HT1080 (cell line): ENCODE data around the gene ARAP2. TPM values are rescaled to one million over a fixed set of nuclear protein-coding genes. Genes with fewer than 3 reads are reported as not detected.
A peak's percentile ranks its signal among the peaks of the same experiment; 100 is the strongest.

Experiments
- DNase-seq: peaks from one replicate; pipeline ENCODE4 v3.0.0-alpha.2; 2015; ENCODE audit warnings: low read depth
- total RNA-seq: library from RNA; depleted of rRNA; stranded (reverse); fragments of >200 nt; shearing (Covaris generic); gene quantifications from 2 replicates; pipeline ENCODE4 v1.2.3, GENCODE V29; 2014

The ARAP2 gene
- total RNA-seq, 1 experiment from 2014 or later, result 2.2 TPM

DNA sequence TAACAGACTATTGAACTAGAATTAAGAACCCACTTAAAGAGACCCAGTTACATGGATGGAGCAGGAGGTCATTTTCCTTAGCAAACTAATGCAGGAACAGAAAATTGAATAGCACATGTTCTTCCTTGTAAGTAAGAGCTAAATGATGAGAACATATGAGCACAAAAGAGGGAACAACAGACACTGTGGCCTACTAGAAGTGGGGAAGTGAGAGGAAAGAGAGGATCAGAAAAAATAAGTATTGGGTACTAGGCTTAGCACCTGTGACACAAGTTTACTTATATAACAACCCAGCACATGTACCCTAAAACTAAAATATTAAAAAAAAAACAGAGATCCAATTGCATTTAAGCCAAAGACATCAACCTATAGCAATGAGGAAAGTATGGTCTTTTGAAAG is 26.2 kb downstream of the ARAP2 start:
- no peak for DNase-seq

GRCh38 chr4:36215627-36216026 is 28.7 kb downstream of the ARAP2 start:
- DNase-seq, result no peak

DNA sequence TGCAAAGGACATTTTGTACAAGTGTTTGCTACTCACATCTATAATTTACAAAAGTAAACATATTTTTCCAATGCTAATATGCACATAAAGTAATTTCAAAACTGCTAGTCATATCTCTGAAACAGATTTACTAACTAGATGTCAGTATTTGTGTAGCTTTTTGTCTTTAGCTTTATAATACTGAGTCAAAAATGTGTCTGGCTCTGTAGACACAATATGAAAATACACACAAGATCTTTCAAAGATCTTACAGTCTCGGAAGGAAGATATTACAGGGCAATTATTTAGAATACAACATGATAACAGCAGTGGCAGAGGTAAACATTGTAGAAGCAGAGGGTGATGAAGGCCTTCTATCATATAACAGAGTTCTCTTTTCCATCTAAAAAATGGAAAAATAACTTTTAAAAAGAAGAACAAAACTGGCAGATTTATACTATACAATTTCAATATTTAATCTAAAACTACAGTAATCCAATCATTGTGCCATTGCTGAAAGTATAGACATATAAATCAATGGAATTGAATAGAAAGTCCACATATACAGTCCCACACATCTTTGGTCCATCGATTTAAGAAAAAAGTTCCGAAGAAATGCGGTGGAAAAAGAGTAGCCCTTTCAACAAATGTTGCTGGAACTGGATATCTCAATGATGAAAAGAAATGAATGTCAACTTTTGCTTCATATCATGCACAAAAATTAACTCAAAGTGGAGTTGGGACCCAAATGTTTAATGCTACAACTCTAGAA is 29.4 kb downstream of the ARAP2 start:
- no peak for DNase-seq

DNA sequence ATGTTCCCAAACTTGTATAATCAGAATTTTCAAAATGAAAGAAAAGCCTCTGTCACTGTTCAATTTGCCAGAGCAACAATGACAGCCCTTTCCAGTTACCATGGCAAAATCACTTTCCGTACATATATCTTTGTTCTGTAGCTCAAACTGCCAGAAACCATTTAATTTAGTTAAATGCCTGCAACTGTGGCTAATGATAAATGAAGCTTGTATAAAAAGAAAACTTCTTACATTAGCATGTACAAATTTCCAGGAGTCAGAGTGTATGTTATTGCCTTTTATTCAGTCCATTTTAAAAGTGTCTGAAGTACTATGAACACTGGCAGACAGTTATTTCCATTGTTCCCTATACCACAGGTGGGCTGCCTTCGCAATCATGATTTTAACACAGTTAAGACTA is 30.3 kb downstream of the ARAP2 start:
- DNase-seq, result no peak

GRCh38 chr4:36211084-36211483 is 33.2 kb downstream of the ARAP2 start:
- no peak for DNase-seq

DNA sequence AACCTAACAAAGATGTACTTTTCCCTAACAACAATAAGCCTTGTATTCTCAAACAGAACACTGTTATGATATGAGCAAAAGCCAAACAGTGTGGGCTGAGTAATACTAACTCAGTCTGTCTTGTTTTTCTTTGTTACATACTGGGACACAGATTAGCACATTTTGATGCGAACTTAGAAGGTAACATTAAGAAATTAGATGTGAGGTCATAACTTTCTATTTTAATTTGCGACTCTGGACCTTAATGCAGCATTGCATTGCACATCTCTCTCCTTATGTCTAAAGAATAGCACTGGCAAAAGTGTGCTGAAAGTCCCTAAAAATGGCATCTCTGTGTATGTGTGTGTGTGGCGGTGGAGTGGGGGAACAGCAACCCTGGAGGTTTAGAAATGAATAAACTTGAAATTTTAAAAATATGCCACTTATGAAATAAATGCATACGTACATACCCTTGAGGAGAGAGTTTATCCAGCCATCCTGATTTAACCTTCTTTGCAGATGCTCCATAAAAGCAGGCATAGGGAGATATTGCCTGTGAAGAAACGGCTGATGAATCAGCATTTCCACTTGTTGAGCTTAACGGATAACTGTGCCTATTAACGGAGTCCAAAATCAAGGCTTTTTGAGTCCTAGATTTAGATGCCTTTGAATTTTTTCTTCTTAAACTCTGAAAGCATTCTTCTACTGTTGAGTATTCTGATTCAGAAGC is 34.2 kb downstream of the ARAP2 start:
- DNase-seq, result no peak

DNA sequence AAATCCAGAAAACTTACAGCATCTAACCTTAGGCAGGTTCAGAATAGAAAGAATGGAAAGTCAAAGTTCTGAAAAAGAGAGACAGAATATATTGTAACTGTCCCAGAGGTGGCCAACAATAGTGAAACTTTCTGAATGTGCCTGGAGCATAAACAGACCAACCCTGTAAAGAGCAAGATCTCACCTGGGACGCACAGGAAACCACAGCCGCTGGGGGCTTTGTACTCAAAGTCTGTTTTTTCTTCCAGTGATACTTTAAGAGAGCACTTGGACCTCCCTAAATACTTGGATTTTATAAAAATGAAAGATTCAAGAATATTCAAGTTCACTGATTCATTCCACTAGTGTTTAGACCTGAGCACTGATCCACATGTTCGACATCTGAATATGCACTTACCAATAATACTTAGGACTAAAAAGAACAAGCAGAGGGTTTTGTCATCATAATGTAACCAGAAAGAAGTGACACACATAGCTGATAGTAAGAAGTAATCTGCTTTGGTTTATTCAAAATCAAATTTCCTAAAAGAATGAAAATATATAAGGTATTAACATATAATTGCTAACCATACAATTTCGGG is 35.3 kb downstream of the ARAP2 start:
- no peak for DNase-seq

DNA sequence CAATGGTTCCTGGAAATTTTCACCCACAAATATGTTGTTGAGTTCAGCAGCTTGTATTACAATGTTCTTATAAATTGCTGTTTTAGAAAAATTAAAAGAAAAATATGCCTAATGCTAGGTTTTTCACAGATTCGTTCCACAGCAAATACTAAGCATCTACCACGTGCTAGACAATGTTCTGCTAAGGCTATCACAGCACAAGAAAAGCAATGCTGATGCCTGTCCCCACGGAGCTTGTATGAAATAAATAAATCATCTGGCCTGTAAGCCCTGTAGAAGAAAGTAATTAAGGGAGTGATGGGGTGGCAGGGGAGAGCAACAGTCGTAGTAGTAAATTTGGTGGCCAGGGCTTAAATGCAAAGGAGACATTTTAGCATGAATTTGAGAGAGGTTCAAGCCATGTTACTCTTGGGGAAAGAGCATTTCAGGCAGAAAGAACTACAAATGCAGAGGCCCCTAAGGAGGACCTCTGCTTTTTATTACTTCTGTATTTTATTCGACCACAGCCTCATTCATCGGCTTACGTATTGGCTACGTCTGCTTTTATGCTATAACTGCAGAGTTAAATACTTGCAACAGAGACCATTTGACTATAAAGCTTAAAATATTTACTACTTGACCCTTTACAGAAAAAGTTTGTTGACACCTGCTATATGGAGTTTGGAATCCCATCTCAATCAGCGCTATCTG is 36.3 kb downstream of the ARAP2 start:
- no peak for DNase-seq

GRCh38 chr4:36207367-36207766 is 36.9 kb downstream of the ARAP2 start:
- DNase-seq, result no peak

GRCh38 chr4:36206603-36207311 is 37.6 kb downstream of the ARAP2 start:
- DNase-seq, result no peak

DNA sequence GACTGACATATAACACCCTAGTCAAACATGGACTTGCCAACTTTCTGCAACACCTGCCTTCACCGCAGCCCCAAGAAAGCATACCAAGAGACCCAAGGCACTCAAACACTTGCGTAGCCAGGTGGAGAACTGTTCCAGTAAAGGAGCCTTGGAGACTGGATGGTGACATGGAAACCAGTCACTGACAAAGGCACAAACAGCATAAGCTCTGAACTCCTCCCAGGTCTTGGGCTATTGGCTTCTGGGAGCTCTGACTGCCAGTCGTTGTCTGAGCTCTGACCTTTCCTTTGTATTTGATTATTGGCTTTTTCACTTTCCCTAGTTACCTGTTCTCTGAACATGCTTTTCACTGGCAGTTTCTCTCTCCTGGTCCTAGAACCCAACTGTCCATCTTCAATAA is 38.3 kb downstream of the ARAP2 start:
- DNase-seq, result no peak

- no peak for DNase-seq
Observed at GRCh38 chr4:36198861-36199260, 45.5 kb downstream of the ARAP2 start.

DNA sequence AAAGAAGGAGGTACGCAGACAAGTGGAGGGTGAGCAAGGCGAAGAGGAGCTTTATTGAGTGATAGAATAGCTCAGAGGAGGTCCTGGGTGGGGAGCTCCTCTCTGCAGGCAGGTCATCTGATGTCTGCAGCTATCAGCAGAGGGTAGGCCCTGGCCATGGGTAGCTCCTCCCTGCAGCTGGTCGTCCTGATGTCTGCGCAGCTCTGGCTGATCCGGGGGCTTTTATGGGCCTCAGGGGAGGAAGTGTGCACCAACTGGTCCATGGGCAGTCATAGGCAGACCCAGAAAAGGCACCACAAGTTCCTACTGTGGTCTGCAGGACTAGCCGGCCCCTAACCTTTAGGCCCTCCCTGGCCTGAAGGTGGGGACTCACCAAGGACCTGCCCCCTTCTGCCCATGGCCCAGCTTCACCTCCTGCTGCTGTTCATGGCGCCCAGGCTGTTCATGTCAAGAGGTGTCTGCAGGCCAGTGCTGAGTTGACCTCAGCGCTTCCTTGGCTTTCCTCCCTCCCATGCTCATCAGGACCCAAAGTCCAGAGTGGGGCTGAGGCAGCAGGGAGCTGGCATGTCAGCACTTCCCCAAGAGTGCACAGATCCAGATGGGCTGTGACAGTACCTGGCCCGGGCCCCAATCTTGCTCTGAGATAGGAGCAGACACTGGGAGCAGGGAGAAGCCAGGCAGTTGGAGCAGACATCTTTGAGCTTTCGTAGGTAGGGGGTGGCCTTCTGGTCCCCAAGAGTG is 46.1 kb downstream of the ARAP2 start:
- no peak for DNase-seq

GRCh38 chr4:36197501-36197900 is 46.8 kb downstream of the ARAP2 start:
- no peak for DNase-seq

DNA sequence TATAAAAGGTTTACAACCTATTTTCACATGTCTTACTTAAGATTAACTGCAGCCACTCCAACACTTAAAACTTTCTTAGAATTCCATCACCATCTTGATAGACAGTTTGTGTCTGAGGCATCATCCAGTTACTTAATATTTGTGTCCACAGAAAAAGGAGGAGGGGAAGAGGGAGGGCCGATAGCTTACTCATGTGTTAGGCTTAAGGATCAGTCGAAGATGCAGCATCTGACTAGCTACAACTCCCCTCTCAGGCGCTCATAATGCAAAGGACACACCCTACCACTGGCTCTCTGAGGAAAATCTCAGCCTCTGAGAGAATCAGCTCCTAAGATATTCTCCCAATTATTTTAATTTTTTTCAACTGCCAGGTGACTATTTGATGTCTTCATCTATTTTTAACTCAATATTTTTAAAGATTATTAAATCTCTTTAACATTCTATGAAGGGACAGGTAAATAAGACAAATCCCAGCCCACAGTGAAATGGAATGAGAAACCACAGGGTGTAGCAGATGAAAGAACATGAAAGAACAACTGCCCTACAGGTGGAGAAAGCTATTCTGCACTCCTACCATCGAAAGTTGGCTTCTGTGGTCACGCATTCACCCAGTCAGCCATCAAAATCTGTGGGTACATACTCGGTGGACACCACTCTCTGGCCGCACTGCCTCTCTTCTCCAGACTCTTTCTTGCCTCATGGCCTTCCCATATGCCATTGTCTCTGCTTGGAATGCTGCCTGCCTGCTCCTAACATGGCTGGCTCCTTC is 48.0 kb downstream of the ARAP2 start:
- DNase-seq, result no peak

- DNase-seq, result no peak
Observed at GRCh38 chr4:36192922-36193321, 51.4 kb downstream of the ARAP2 start.

- DNase-seq, result peak; percentile 46
Observed at GRCh38 chr4:36189511-36190226, 54.6 kb downstream of the ARAP2 start.

GRCh38 chr4:36187723-36188333 is 56.5 kb downstream of the ARAP2 start:
- peak; percentile 14 for DNase-seq
